GM21526 (cell line): Measurements from ENCODE around the gene ALLC.

ENCODE experiments used
- ATAC-seq: cut with Tn5 transposase; IDR thresholded peaks from one replicate; pipeline ENCODE4 v1.9.1; 2021; ENCODE audit warnings: moderate library complexity; ENCODE audit not compliant: unreplicated experiment, low FRiP score

ALLC gene

GRCh38 chr2:3674066-3674845, 16.3 kb downstream of the ALLC start:
- ATAC-seq, result no peak

GRCh38 chr2:3675687-3676086, 17.7 kb downstream of the ALLC start:
- no peak for ATAC-seq

GRCh38 chr2:3677436-3677835, 19.4 kb downstream of the ALLC start:
- ATAC-seq, result no peak

GRCh38 chr2:3678212-3678611, 20.2 kb downstream of the ALLC start:
- no peak for ATAC-seq

GRCh38 chr2:3679180-3679579, 21.2 kb downstream of the ALLC start:
- ATAC-seq, result no peak

GRCh38 chr2:3679616-3680393, 21.8 kb downstream of the ALLC start:
- ATAC-seq, result no peak

GRCh38 chr2:3680548-3681345, 22.7 kb downstream of the ALLC start:
- ATAC-seq, result no peak

GRCh38 chr2:3681625-3682024, 23.6 kb downstream of the ALLC start:
- ATAC-seq, result no peak

- no peak for ATAC-seq
These were observed 24.8 kb downstream of the ALLC start for GRCh38 chr2:3682811-3683210.

- ATAC-seq, result no peak
These were observed 25.9 kb downstream of the ALLC start for GRCh38 chr2:3683748-3684454.

GRCh38 chr2:3689998-3690748, 32.2 kb downstream of the ALLC start:
- no peak for ATAC-seq

- no peak for ATAC-seq
These were observed 34.4 kb downstream of the ALLC start for GRCh38 chr2:3692375-3692774.

GRCh38 chr2:3696545-3696944, 38.5 kb downstream of the ALLC start:
- ATAC-seq, result no peak

- no peak for ATAC-seq
These were observed 43.1 kb downstream of the ALLC start for GRCh38 chr2:3701071-3701470.

- no peak for ATAC-seq
These were observed 45.3 kb downstream of the ALLC start, which contains the start of gene DCDC2C for GRCh38 chr2:3703236-3703756. TSS of gene DCDC2C (plus strand) at chr2:3703575. CDS start at chr2:3703752, 177 bp downstream.

GRCh38 chr2:3703757-3704355, 45.9 kb downstream of the ALLC start:
- ATAC-seq, result no peak

- ATAC-seq, result no peak
These were observed 46.7 kb downstream of the ALLC start for GRCh38 chr2:3704692-3705091.

- ATAC-seq, result no peak
These were observed 47.8 kb downstream of the ALLC start for GRCh38 chr2:3705782-3706181.

GRCh38 chr2:3706892-3707291, 48.9 kb downstream of the ALLC start:
- no peak for ATAC-seq
